Amniotic stem cell (primary cell): Measurements from ENCODE around the gene ZNF444.
"Not testable (repeated sequence)": the region's sequence is repeated elsewhere in the genome, so short reads cannot be mapped to it uniquely, and the experiment has no call there.

Source experiments
- DNase-seq: peaks from one replicate; lab custom pipeline; 2025; lab: John Stamatoyannopoulos, UW

The ZNF444 gene

GRCh38 chr19:56140583-56141416 lies at the start of gene ZNF444:
Gene ZNF444, plus strand, starts transcription at chr19:56141287. Its CDS starts 5,625 bp downstream, at chr19:56146912.
- DNase-seq, result peak; percentile 99

- no peak for DNase-seq
Observed at GRCh38 chr19:56091751-56092546, 49.1 kb upstream of the ZNF444 start.

GRCh38 chr19:56092685-56093631 lies 48.1 kb upstream of the ZNF444 start:
- DNase-seq, result no peak

GRCh38 chr19:56094449-56094848 lies 46.6 kb upstream of the ZNF444 start:
- no peak for DNase-seq

GRCh38 chr19:56096665-56097064 lies 44.4 kb upstream of the ZNF444 start:
- DNase-seq, result no peak

GRCh38 chr19:56097306-56097705 lies 43.8 kb upstream of the ZNF444 start:
- no peak for DNase-seq

- no peak for DNase-seq
Observed at GRCh38 chr19:56097776-56098175, 43.3 kb upstream of the ZNF444 start.

GRCh38 chr19:56098237-56098636 lies 42.9 kb upstream of the ZNF444 start:
- not testable (repeated sequence) for DNase-seq

- no peak for DNase-seq
Observed at GRCh38 chr19:56098731-56099568, 42.1 kb upstream of the ZNF444 start.

- no peak for DNase-seq
Observed at GRCh38 chr19:56099638-56100539, 41.2 kb upstream of the ZNF444 start.

GRCh38 chr19:56101095-56101494 lies 40.0 kb upstream of the ZNF444 start:
- no peak for DNase-seq

- no peak for DNase-seq
Observed at GRCh38 chr19:56101746-56102535, 39.1 kb upstream of the ZNF444 start.

- DNase-seq, result no peak
Observed at GRCh38 chr19:56103027-56103614, 38.0 kb upstream of the ZNF444 start.

GRCh38 chr19:56104423-56104822 lies 36.7 kb upstream of the ZNF444 start:
- no peak for DNase-seq

GRCh38 chr19:56105090-56105701 lies 35.9 kb upstream of the ZNF444 start:
- DNase-seq, result no peak

- not testable (repeated sequence) for DNase-seq
Observed at GRCh38 chr19:56105831-56106396, 35.2 kb upstream of the ZNF444 start.

GRCh38 chr19:56106397-56106849 lies 34.7 kb upstream of the ZNF444 start:
- no peak for DNase-seq

- no peak for DNase-seq
Observed at GRCh38 chr19:56106993-56107392, 34.1 kb upstream of the ZNF444 start.
